ENCODE results near the gene TGFB3.

DNA sequence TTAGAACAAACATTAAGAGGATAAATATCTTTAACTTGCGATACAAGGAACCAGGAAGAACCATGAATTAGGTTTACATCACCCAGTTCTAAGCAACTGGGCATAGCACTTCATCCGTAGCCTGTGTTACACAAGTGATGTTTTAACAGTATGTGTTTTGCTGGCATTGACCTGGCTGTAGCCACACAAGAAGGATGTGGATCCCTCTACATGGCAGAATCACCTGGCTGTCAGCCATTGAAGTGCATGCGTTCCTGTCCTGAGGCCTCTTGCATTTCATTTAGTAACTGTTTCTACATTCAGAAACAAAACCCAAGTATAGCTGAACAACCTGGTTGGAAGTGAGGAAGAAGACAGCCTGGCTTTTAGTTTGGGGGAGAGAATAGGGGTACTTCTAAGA is 72.2 kb downstream of the TGFB3 start:
- TF ChIP-seq POLR2A (IDR thresholded peaks at IDR 0.05) = no peak
- TF ChIP-seq CTCF (IDR thresholded peaks at IDR 0.05 in 8 of 11, conservative IDR thresholded peaks at IDR 0.05 in 3 of 11) = no peak
